OCI-M1 (cell line): ENCODE measurements around the gene AP2A1.
A peak's percentile ranks its signal among the peaks of the same experiment; 100 is the strongest.

Source experiments
- DNase-seq: peaks from one replicate; lab custom pipeline; 2025; lab: John Stamatoyannopoulos, UW

The AP2A1 gene

DNA sequence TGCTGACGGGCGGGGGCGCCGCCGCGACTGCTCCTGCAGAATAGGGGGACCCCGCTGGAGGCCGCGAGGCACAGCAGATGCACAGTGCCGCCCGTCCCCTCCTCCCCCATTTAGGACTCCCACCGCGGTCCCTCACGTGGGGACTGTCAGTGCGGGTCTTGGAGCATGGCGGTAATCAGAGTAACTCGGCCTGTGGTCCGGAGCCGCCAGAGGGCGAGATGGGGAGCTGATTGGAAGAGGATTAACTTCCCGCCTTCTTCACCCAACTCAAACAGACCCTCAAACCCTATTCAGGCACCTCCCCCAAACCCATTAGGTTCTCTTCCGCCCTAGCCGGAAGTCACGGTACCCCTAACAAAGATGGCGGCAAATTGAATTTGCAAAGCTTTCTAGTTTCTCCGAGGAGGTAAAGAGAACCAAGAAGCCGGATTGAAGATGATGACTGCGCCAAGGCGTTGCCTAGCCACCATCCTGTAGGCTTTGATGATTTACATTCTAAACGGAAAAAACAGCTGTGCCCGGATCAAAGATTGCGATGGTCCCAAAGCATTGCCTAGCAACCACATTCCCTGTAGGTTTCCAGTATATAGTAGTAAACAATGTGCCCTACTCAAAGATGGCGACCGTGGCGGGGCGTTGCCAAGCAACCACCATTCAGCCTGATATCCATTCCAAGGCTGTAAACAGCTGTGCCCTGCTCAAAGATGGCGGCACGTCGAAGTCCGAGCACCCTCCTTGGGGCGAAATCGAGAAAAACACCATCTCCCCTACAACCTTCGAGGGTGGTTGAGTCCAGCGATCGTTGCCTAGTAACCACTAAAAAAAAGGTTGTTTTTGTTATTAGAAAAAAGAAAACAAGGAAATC is 46.4 kb downstream of the AP2A1 start, which contains the start of gene FUZ:
FUZ (minus strand) TSS at position 296 of the 865 bp plus-strand sequence; CDS start at position 110, 186 bp downstream.
- peak; percentile 99 for DNase-seq

- DNase-seq, result peak; percentile 53
Measured at GRCh38 chr19:49814010-49814409, 47.2 kb downstream of the AP2A1 start.

DNA sequence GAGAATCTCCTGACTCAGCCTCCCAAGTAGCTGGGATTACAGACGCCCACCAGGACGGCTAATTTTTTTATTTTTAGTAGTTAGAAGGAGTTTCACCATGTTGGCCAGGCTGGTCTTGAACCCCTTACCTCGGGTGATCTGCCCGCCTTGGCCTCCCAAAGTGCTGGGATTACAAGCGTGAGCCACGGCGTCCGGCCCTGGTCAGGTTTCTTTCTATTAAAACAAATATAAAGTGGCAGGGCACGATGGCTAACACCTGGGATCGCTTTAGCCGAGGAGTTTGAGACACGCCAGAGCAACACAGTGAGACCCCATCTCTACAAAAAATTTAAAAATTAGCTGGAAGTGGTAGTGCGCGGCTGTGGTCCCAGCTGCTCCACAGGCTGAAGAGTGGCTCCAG is 49.8 kb downstream of the AP2A1 start:
- no peak for DNase-seq

DNA sequence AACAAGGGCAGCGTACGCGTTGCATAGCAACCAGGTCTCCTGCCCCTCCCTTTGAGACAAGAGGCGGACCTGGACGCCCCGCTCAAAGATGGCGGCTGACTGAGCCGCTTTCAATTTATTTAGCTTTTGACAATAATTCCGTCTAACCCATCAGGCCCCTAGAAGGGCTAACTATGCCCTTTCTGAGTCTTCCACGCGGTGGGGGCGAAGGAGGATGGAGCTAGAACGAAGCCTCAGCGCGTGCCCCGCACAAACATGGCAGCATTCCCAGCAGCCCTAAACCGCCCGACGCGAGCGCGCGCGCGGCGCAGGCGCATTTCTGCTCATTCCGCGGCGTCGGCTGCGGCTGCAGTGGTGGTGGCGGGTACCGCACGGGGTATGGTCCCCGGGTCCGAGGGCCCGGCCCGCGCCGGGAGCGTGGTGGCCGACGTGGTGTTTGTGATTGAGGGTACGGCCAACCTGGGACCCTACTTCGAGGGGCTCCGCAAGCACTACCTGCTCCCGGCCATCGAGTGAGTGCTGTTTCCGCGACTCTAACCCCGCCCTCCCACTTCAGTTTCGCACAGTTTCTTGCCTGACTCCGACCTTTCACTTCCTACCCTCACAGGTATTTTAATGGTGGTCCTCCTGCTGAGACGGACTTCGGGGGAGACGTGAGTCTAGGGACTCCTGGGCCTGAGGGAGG is 51.3 kb downstream of the AP2A1 start, which contains the start of gene MED25:
MED25 (plus strand) TSS at position 326 of the 685 bp plus-strand sequence; CDS start at position 379, 53 bp downstream.
- peak; percentile 94 for DNase-seq

GRCh38 chr19:49818649-49819370 is 52.0 kb downstream of the AP2A1 start:
- DNase-seq, result peak; percentile 60

- peak; percentile 34 for DNase-seq
Measured at GRCh38 chr19:49819452-49820115, 52.8 kb downstream of the AP2A1 start.

GRCh38 chr19:49820125-49820524 is 53.3 kb downstream of the AP2A1 start:
- peak; percentile 93 for DNase-seq

DNA sequence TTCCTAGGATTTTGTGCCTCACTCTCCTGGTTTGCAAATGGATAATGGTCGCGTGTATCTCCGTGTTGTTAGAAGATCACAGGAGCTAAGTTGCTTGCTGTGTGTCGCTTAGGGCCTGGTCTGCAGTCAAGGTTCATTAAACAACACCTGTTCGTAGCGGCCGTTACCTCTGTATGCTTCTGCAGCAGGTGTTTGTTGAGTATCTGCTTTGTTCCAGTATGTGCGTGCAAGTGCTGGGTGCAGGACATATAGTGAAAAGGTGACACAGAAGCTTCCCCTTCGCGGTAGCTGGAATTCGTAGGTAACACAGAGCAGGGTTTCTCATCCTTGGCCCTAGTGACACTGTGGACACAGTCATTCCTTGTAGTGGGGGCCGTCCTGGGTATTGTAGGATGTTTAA is 56.7 kb downstream of the AP2A1 start:
- no peak for DNase-seq

GRCh38 chr19:49824662-49825061 is 57.9 kb downstream of the AP2A1 start:
- DNase-seq, result no peak

GRCh38 chr19:49827034-49827433 is 60.2 kb downstream of the AP2A1 start:
- no peak for DNase-seq

- DNase-seq, result no peak
Measured at GRCh38 chr19:49829200-49829599, 62.4 kb downstream of the AP2A1 start.

DNA sequence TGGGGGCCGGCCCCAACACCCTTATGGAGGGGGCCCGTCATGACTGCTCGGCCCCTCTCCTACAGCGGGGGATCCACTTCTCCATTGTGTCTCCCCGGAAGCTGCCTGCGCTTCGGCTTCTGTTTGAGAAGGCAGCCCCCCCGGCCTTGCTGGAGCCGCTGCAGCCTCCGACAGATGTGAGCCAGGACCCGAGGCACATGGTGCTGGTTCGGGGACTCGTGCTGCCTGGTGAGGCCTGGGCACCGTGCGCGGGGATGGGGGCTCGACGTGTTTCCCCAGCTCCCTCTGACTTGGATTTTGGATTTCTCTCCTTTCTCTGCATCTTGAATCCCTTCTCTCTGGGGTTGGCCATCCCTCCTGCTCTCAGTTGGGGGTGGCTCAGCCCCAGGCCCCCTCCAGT is 62.9 kb downstream of the AP2A1 start:
- DNase-seq, result no peak

- no peak for DNase-seq
Measured at GRCh38 chr19:49830766-49831165, 64.0 kb downstream of the AP2A1 start.

GRCh38 chr19:49831592-49831991 is 64.8 kb downstream of the AP2A1 start:
- DNase-seq, result no peak

- DNase-seq, result no peak
Measured at GRCh38 chr19:49832556-49832955, 65.8 kb downstream of the AP2A1 start.

DNA sequence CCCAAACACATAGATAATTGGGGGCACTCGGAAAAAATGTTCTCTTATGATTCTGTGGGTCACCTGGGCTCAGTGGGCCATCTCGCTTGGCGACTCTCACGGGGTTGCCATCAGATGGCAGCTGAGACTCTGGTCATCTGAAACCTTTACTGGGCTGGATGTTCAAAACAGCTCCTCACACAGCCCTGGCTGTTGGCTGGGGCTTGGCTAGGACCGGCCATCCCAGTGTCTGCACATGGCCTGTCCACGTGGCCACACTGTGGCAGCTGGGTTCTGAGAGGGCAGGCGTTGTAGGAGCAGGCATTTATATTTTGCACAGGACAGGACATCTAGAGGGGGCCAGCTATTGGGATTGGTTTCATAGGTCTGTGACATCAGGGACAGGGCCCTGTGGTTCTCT is 66.8 kb downstream of the AP2A1 start:
- DNase-seq, result no peak

GRCh38 chr19:49835562-49835961 is 68.8 kb downstream of the AP2A1 start:
- no peak for DNase-seq

- DNase-seq, result no peak
Measured at GRCh38 chr19:49836176-49837008, 69.6 kb downstream of the AP2A1 start.

GRCh38 chr19:49837009-49837310 is 70.2 kb downstream of the AP2A1 start:
- no peak for DNase-seq

DNA sequence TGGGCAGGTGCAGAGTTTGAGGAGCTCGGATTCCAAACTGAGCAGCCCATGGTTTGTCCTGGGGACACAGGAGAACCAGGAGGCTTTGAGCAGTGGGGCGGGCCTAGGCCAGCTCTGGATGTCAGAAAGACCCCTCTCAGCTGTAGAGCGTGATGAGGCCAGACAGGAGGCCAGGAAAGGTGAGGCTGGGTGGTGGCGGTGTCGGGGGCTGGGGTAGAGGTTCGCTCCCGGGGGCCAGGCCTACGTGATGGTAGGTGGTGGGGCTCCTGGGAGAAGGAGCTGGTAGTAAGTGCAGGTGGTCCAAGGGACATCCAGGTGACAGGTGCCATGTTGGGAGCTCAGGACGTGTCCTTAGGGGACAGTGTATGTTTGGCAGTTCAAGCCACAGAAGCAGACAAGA is 70.6 kb downstream of the AP2A1 start:
- no peak for DNase-seq
